T follicular helper cell (primary cell): Measurements from ENCODE around the gene SLF2.

Experiments used
- DNase-seq: peaks from one replicate; pipeline ENCODE4 v3.0.0-alpha.2; 2020; ENCODE audit warnings: low read depth

The SLF2 gene

DNA sequence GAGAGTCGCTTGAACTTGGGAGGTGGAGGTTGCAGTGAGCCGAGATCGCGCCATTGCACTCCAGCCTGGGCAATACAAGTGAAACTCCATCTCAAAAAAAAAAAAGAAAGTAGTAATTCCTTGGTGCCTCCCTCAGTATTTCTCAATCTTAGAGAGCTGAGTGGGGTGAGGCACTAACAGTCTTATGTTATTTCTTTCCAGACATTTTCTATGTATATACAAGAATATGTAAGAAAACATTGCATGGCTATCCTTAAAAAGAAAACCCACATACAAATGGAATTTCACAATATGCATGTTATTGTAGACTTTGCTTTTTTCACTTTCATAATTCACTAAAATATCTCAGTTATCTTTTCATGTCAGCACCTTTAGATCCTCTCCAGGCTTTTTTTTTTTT, 13.6 kb upstream of the SLF2 start:
- DNase-seq, result no peak

DNA sequence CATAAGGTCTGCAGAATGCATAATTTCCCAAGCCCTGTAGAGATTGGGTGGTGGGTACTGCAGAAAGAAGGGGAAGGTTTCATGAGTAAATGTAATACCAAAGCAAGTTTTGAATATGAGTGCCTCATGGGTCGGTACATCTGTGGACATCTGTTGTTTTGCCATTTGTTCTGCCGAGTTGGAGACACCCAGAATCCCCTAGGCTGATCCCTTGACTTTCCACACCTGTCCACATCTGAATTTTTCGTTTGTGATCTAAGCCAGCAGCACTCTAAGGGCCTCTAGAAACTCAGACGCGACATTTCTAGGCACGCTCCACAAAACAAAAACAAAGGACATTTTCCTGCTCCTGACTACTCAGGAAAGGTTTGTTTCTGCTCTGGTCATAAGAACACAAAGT, 11.7 kb upstream of the SLF2 start:
- no peak for DNase-seq

DNA sequence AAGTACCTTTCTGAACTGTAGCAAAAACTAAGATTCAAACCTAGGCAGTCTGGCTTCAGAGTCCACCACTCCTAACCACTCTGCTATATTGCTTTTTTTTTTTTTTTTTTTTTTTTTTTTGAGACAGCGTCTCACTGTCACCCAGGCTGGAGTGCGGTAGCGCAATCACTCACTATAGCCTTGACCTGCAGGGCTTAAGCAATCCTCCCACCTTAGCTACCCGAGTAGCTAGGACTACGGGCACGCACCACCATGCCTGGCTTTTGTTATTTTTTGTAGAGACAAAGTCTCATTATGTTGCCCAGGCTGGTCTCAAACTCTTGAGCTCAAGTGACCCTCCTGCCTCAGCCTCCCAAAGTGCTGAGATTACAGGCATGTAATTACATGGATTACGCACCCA, 10.1 kb upstream of the SLF2 start:
- no peak for DNase-seq

DNA sequence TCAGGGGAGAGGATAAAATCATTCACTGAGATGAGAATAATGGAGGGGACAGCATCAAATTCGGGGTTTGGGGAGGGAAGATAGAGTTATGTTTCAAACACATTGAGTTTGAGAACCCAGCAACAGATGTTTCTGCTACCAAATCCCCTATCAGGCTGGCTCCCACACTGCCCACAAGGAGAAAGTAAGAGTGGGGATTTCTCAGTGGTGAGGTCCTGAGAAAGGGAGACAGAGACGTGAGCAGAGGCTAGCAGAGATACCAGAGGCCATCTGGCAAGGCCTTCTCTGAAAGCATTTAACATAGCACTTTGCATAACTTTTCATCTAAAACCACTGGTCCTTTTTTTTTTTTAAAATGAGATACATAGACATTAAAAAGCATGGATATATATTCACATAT, 7.8 kb upstream of the SLF2 start:
- DNase-seq, result no peak

DNA sequence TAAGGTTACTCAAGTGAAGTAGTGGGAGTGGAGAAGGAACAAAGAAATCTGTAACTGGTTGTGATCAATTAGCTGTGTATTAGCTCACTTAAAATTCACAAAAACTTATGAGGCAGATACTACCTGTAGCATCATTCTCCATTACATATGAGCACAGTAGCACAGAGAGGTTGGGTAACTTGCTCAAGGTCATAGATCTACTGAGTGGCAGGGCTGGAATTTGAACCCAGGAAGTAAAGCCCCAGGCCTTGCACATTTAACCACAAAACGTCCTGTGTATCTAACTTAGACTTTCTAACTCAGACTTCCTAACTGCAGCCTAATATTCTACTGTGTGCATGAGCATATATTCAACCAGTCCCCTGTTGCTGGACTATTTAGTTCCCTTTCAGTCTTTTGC, 5.6 kb upstream of the SLF2 start:
- DNase-seq, result no peak

DNA sequence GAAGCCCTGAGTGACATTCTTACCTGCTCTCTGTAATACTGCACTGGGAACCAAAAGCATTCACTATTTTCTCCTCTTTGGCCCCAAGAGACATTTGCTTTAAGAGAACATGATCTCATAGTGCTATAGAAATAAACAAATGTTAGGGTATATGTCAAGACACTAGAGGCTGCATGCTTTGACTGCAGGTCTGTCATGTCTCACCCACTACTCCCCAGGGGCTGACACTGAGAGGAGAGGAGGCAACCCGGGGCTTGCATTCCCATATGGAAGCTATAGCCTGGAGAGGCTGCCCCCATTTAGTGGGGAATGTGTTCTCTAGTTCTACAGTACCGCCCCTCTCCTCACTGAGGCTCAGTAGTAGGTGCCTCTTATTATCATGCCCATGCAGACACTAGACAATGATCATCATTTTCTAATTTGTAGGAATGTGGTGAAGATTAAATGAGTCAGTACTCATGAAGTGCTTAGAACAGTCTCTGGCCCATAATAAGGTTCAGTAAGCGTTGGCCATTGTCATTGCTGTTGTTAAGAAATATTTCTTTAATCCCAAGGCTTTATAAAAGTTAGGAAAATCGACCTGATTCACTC, 4.9 kb upstream of the SLF2 start:
- no peak for DNase-seq

DNA sequence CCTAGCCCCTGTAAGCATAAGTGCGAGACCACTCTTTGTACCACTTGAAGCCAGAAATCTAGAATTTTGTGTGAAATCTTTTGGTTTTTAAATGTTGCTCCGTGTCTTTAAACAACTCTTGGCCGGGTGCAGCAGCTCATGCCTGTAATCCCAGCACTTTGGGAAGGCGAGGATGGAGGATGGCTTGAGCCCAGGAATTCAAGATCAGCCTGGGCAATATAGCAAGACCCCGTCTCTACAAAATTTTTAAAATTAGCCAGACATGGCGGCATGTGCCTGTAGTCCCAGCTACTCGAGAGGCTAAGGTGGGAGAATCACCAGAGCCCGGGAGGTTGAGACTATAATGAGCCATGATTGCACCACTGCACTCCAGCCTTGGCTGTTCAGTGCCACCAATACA, 4.4 kb upstream of the SLF2 start:
- no peak for DNase-seq

DNA sequence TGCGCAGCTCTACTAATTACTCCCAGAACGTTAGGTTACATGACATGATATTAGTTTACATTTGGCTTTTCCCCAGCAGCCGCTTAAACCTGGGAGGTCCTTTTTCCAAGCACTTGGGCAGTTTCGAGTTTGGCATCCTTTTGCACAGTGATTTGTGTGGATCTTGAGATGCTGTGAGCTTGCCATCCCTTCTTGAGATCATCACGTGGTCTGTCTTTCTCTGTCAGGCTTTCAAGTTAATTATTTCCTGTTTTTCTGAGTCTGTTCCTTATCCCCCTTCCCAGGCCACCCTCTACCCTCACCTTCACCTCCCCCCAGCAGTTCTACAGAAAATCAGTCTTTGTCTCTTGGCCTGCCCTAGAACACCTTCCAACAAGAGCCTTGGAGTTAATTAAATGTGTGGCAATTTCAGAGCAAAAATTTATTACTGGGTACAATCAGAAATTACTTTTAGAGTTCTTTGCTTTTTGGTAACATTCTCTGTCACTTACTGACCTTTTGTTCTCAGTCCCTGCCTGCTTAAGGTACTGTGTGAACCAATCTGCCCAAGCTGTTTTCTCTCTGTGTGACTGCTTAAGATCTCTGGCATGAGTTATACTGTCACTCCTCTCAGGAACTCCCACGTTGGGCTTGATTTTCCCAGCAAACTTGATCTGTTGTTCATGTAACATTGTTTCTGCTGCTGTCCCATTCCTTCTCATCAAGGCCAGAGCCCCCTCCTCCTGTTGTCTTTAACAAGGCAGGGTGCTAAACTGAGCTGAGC, 3.1 kb upstream of the SLF2 start:
- DNase-seq, result no peak

DNA sequence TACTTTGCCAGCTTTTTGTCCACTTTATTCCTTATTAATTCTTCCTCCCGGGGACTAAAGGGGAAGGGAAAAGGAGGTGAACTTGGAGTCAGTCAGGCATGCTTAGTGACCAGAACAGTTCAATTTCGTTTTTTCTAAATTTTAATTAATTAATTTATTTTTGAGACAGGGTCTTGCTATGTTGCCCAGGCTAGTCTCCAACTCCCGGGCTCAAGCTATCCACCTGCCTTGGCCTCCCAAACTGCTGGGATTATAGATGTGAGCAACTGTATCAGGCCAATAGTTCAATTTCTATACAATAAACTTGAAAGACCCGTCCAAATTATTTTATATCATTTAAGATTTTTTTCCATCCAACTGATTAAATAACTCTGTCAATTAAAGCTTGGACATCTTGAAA, 1.3 kb upstream of the SLF2 start:
- DNase-seq, result no peak

DNA sequence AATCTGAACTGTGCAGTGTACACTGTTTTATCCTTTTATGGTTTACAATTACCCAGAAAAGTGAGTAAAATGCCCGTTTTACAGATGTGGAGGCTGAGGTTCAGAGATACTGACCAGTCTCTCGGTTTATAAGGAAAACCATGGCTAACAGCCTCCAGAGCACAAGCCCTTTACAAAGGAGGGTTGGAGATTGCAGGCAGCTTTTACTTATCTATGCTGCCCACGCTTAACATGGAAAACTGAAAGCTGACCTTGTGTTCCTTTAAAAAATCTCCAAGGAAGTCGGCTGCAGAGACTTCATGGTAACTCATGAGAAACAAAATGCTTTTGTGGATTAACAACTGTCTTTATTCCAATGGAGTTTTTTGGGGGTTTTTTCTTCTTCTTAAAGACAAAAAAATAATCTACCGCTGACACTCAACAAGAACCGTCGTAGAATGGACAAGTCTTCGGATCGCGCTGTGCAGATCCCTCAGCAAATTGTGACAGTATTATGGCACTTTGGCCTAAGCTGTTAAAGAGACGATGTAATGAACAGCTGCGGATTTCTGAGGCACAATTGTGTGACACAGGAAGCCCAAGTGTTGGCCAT, 654 bp upstream of the SLF2 start:
- DNase-seq, result no peak

DNA sequence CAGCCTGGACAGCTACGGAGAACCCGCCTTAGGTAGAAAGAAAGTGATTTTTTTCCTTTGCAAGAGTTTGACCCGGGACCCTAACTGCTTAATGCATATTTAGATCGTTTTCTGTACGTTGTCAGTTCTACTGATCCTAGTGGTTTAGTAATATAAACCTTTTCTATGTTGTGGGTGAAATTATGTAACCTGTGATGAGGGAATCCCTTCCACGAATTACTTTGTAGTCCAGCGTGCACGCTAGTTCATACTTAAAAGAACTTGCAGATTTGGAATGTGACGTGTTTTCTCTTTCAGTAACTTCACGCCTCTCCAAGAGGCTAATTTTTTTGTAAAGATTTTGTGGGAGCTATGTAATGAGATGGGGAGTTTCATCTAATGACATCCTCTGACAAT, 705 bp downstream of the SLF2 start:
- no peak for DNase-seq

DNA sequence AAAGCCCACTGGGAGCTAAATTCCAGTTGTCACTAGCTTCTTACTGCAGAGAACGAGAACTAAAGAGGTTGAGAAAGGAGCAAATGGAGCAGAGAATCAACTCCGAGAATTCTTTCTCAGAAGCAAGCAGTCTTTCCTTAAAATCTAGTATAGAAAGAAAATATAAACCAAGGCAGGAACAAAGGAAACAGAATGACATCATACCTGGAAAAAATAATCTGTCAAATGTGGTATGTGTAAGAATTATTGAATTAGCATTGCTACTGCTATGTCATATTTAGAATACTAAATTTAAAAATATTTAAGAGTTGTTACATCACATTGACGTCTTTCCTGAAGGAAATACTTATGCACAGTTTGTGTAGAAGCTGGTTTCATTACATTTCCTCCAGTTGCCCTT, 4.3 kb downstream of the SLF2 start:
- no peak for DNase-seq

DNA sequence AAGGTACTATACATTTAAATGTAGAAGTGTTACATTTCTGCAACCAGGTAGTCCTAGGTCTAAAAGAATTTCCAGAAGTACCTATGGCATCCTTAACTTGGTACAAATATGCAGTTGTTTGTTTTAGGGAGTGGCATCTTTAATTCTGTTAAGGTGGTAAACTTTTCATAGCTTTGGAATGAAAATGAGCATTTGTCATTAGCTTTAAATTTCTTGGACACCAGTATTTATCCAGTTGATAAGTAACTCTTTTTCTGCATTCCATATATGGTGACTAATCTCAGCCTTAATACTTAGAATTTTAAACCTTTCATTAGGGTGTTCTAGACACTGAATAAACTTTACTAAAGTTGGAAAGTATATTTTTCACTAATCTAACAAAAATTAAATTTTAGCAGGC, 10.8 kb downstream of the SLF2 start:
- DNase-seq, result no peak

DNA sequence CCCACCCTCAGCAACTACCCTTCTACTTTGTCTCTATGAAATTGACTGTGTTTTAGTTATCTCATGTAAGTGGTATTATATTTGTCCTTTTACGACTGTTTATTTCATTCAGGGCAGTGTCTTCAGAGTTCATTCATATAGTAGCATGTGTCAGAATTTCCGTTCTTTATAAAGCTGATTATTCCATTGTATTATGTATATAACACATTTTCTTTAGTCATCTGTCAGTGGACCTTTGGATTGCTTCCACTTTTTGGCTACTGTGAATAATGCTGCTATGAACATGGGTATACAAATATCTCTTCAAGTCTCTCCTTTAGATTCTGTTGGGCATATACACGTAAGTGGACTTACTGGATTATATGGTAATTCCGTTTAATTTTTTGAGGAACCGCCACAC, 14.5 kb downstream of the SLF2 start:
- DNase-seq, result no peak

DNA sequence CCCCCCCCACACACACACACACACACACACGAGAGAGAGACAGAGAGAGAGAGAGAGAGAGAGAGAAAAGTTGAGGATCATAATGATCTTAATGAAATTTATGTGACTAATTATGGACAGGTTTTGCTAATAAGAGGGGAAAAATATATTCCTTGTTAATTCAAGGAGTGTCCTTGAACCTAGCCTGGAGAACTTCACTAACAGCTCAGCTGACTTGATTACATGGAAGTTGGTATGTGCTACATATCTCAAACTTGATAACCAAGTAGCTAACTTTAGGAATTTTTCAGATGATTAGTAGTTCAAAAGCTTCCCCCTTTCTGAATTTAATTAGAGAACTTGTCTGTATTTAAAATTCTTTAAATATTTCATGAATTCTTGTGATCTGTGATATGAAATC, 15.3 kb downstream of the SLF2 start:
- DNase-seq, result no peak

DNA sequence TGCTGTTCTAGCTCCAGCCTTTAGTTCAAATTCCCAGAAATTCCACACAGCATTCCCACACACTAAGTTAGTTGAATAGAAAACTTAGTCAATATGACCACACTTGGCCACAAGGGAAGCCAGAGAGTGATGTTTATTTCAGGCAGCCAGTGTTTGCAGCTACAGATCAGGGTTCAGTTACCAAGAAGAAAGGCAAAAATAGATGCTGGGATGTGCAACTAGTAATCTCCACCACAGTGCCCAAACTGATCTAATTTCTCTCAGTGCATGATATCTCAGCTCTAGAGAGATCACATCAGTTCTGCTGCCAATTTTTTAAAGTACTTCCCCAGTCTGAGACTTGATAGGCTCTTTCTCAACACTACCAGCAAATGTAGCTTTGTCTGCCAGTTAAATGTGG, 17.6 kb downstream of the SLF2 start:
- no peak for DNase-seq

DNA sequence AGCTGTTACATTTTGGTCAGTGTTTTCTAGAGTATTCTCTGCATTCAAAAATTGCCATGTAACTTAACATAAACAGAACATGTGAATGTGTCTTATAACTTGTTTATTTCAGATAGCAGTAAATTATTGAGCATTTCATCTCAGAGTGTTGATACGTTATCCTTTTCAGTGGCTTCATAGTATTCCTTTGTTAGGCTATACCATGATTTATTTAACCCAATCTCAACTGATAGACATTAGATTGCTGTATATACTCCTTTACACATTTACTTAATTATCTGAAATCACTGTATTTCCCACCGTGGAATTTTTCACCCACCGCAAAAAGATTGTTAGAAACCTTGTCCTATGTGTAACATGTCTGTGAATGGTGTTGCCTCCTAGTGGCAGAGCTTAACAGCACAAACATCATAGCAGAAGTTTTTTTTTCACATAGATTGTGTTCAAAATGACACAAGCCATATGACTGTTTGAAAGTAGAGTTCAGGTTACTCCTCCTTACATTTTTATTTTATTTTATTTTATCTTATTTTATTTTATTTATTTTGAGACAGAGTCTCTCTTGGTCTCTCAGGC, 21.4 kb downstream of the SLF2 start:
- no peak for DNase-seq

DNA sequence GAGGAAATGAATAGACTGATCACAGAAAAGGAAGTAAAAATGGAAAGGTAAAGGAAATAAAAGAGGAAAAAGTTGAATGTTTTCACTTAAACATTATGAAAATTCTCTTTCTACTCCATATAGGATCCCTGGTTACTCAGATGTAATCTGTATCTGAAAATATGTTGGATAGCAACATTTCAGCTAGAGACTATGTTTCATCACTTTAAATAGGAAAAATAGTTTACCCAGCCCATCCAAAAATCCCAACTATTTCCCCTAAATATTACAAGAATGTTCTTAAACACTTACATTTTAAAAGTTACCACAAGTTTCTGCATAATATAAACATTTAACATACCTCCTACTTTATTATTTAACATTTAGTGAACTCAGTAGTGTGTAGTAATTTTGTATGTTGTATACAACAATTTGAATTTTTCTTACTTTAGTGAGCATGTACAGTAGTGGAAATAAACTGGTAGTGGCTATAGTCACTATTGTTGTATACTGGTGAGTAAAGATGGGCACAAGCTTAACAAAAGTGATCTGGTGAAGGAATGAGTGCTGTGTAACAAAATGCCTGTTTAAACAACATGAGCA, 27.1 kb downstream of the SLF2 start:
- DNase-seq, result no peak

DNA sequence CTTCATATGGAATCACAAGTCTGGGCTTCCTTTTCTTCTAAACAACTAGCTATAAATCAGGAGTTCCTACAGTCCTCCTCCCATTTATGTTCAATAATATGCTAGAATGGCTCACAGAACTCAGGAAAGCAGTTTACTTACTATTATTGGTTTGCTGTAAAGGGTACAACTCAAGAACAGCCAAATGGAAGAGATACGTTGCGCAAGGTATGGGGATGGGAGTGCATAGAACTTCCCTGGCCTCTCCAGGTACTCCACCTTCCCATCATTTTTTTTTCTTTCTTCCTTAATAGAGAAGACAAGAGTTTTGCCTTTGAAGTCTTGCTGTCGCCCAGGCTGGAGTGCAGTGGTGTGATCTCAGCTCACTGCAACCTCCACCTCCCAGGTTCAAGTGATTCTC, 29.5 kb downstream of the SLF2 start:
- DNase-seq, result no peak

DNA sequence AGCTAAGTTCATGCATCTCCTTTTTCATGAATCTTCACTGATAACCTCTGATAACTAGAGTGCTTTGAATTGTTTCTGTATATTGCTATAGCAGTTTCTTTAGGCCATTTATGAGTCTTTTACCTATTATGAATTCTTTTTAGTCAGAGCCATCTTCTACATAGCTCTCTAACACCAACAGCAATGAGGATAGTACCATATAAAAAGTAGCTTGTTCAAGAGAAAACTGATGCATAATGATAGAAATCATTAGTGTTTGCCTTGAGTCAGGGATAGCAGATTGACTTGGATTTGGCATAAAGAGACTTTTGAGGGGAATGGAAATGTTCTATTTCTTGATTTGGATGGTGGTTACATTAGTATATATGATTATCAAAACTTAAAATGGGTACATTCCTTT, 30.7 kb downstream of the SLF2 start:
- no peak for DNase-seq

DNA sequence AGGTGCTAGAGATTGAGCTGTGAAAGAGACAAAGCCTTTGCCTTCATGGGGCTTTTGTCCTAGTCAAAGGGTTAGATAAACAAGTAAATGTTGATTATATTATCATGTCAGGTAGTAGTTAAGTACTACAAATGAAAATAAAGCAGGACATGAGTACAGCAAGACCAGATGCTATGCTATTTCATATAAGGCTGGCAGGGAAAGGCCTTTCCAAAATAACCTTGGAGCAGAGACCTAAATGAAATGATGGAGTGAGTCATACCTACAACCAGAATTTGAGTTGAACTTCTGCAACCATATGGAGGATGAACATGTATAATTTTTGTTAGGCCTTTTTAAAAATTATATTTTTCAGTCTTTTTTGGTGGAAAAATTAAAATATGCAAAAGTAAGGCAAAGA, 33.0 kb downstream of the SLF2 start:
- no peak for DNase-seq

DNA sequence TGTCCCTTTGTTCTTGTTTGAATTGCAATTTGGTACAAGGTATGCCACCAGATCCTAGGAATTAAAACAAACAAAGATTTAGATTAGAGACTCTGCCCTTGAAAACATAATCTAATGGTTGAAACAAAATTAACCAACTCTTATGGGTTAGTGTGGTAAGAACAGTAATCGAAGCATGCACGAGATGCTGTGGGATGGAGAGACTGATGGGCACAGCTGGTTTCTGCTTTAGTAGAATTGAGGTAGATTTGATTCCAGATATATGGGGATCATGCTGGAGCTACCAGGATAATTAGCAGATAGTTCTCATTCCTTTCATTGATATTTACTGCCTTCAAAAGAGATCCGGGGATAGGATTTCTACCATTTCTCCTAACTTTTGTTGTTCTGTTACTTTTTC, 36.2 kb downstream of the SLF2 start:
- DNase-seq, result no peak

DNA sequence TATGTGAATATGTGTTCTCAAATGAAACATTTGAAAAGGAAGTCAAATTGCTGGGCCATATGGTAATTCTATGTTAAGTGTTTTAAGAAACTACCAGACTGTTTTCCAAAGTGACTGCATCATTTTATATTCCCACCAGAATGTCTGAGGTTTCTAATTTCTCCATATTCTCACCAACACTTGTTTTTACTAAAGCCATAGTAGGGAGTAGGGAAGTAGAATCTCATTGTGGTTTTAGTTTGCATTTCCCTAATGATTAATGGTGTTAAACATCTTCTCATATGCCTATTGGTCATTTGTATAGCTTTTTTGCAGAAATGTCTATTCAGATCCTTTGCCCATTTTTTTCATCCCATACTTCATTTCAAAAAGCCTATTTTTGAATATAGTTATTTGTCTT, 47.5 kb downstream of the SLF2 start:
- no peak for DNase-seq
